Activated CD4-positive, alpha-beta T cell treated with anti-CD3 and anti-CD28 coated beads for 4 hours (primary cell): ENCODE data around the gene WDR89.
A peak's percentile ranks its signal among the peaks of the same experiment; 100 is the strongest.
"Not testable (repeated sequence)": the region's sequence is repeated elsewhere in the genome, so short reads cannot be mapped to it uniquely, and the experiment has no call there.

Experiments used
- DNase-seq, 2 donors: peaks; one replicate each; pipeline ENCODE4 v3.0.0-alpha.2; 2020

Gene WDR89, protein sequence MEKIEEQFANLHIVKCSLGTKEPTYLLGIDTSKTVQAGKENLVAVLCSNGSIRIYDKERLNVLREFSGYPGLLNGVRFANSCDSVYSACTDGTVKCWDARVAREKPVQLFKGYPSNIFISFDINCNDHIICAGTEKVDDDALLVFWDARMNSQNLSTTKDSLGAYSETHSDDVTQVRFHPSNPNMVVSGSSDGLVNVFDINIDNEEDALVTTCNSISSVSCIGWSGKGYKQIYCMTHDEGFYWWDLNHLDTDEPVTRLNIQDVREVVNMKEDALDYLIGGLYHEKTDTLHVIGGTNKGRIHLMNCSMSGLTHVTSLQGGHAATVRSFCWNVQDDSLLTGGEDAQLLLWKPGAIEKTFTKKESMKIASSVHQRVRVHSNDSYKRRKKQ

GRCh38 chr14:63641473-63642228, at the start of gene WDR89:
Gene WDR89, minus strand, starts transcription at chr14:63641871. Its CDS starts 41,929 bp downstream, at chr14:63599942.
- peak; percentile 92 to 95 for DNase-seq

GRCh38 chr14:63689132-63689531, 47.5 kb upstream of the WDR89 start:
- no peak for DNase-seq

GRCh38 chr14:63686926-63687325, 45.3 kb upstream of the WDR89 start:
- no peak for DNase-seq

- DNase-seq = no peak
These were observed 43.7 kb upstream of the WDR89 start for GRCh38 chr14:63685401-63685800.

GRCh38 chr14:63682727-63683593, 41.3 kb upstream of the WDR89 start:
- DNase-seq = no peak

GRCh38 chr14:63678536-63678935, 36.9 kb upstream of the WDR89 start:
- DNase-seq = no peak

GRCh38 chr14:63677891-63678379, 36.3 kb upstream of the WDR89 start:
- DNase-seq = no peak

DNA sequence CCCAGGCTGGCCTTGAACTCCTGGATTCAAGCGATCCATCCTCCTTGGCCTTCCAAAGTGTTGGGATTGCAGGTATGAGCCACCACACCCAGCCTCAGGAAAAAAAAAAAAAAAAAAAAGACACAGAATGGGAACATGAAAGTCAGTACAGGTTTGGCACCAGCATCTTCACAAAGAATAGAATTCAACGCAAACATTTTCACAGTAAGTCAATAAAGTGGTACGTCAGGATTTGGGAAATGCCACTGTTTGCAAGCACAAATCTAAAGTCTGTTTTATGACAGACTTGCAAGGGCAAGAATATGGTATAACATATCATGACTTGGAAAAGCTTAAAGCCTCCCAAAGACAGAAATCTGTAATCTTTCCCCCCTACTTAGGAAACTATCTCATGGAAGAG, 34.9 kb upstream of the WDR89 start:
- DNase-seq = no peak

DNA sequence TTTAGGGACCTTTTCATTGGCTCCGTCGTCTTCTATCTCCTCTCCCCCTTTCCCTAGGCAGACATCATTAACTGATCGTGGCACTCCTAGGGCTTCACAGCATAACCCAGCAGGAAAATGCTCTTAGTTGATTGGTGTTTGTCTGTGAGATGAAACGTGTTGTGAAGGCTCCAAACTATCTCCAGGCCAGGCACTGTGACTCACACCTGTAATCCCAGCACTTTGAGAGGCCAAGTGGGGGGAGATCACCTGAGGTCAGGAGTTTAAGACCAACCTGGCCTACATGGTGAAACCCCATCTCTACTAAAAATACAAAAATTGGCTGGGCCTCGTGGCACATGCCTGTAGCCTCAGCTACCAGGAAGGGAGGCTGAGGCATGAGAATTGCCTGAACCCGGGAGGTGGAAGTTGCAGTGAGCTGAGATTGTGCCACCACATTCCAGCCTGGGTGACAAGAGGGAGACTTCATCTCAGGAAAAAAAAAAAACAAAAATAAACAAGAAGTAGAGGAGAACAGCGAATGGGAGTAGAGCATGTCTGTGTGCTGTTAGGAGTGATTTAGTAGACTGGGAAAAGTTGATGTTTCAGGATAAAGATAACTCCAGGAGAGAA, 32.3 kb upstream of the WDR89 start:
- no peak for DNase-seq

GRCh38 chr14:63673255-63673654, 31.6 kb upstream of the WDR89 start:
- no peak for DNase-seq

DNA sequence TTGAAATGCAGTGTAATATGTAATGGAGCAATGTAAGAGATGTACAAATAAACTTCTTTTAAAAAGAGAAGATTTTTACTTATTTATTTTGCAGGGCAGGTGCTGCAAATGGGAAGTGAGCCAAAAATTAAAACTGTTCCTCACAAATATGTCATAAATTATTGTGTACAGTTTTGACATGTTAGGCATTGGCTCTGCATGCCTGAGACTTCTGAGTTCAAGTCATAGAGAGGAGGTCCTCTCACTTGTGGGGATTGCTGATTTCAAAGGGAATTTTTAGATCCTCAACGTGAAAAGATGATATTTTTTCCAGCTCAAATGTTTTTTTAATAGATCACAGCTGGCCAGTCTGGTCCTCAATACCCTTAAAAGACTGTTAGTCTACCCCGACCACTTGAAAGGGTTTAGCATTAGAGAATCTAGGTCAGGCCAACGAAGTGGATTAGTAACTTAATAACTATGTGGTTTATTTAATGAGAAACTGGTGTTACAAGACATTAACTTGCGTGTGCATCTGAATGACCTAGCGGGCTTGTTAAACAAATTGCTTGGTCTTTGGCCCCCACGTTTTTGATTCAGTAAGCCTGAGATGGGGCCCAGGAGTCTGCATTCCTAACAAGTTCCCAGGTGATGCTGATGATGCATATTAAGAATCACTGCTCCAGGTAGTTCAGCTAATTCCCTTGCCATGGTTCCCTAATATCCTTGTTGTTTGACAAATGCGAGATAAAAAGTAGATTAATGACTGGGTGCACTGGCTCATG, 30.9 kb upstream of the WDR89 start:
- DNase-seq = no peak

DNA sequence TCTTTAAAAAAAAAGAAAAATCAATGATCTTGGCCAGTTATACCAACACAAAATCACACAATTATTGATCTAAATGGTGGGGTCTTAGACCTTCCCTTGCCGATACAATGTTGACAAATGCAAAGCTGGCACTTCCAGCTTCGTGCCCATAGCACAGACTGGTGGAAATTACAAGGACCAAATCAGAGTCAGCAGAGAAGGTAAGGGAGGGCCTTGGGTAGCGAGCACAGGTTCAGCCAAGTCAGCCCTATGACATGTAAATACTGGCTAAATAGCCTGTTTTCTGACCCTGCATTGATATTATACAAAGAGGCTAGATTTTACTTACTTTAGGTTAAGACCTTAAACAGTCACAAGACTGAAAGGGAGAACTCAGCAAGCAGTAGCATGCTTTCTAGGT, 30.3 kb upstream of the WDR89 start:
- DNase-seq = no peak

DNA sequence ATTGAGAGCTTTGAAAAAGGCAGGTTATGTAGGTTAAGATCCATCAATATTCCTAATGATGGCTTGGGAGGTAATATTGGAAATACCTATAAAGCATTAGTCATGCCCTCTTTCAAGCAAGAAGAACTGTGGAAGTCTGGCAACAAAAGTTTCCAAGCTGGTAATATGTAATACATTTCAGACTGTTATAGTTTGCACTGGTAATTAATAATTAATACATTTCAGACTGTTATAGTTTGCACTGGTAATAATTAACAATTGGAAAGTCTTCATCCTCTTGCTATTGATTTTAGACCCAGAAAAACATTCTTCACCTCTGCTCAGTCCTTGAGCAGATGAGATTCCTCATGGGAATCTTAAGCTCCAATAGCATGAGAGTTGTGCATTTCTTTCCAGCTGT, 29.0 kb upstream of the WDR89 start:
- DNase-seq = no peak

GRCh38 chr14:63666335-63666734, 24.7 kb upstream of the WDR89 start:
- no peak for DNase-seq

DNA sequence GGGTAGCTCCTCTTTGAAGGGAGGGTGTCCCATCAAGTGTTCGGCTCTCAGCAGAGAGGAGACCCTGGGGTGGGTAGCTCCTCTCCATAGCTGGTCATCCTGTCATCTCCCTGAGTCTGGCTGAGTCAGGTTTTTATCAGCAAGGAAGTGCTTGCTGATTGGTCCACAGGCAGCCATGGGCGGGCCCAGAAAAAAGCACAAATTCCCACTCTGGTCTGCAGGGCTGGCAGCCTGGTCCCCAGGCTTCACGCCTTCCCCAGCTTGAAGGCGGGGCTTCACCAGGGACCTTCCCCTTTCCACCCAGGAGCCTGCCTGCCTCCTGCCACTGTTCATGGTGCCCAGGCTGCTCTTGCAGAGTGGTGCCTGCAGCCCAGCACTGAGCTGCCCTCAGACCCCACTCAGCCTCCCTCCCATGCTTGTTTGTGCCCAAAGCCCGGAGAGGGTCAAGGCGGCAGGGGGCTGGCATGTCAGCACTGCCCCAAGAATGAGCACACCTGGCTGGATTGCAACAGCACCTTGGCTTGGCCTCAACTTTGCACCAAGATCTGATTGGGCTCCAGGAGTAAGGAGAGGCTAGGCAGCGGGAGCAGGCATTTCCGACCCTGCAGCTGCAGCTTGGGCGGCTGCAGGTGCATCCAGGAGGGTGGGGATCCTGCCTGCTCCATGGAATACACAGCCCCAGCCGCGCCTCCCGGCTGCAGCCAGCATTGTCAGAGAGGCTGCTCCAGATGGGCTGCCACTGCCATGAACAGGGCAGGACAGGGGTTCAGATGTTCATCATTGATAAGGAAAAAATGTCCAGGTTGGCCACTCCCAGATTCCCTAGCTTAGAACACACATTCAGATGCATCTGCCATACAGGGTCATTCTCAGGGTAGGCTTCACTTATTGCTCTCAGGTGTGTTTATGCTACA, 22.0 kb upstream of the WDR89 start:
- no peak for DNase-seq

- no peak for DNase-seq
These were observed 21.1 kb upstream of the WDR89 start for GRCh38 chr14:63662776-63663175.

DNA sequence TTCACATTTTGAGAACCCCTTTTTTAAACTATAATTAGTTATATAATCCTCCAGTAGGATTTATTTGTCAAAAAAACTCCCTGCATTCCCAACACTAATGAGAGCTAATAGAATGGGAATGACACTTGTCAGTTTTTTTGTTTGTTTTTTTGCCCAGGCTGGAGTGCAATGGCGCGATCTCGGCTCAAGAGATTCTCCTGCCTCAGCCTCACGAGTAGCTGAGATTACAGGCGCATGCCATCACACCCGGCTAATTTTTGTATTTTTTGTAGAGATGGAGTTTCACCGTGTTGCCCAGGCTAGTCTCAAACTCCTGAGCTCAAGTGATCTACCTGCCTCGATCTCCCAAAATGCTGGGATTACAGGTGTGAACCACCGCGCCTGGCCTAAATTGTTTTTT, 20.2 kb upstream of the WDR89 start:
- DNase-seq = not testable (repeated sequence)

DNA sequence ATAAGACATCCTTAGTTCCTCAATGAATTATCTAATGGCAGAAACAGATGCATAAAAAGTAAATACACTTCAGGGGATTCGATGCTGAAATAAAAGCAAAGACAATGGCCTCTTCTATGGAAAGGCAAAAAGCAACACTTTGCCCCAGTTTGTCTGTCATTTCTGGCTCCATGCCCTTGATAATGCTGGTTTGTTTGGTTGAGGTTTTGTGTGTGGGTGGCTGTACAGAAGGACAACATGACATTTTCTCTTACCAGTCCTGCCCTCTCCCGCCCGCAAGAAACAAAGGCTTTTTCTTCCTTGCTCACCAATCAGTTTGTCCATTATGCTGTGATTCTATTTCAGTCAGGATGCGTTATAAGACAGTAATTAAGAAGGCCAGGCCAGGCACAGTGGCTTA, 18.1 kb upstream of the WDR89 start:
- no peak for DNase-seq

DNA sequence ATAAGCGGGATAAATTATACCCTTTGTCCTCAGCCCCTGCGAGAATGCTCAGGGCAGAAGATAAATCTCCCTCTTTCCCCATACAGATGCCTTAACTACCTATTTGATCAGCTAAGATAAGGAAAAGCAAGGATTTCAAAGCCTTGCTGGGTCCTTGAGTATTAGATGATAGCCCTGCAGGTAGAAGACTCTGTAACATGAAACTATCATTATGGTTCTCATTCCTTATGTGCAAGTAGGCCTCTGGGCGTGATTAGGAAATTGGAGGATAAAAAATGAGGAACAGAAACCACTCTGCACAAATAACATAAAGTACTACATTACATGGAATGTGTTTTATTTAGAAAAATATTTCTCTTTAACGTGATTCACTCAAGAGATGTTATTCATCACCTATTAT, 14.5 kb upstream of the WDR89 start:
- DNase-seq = no peak

DNA sequence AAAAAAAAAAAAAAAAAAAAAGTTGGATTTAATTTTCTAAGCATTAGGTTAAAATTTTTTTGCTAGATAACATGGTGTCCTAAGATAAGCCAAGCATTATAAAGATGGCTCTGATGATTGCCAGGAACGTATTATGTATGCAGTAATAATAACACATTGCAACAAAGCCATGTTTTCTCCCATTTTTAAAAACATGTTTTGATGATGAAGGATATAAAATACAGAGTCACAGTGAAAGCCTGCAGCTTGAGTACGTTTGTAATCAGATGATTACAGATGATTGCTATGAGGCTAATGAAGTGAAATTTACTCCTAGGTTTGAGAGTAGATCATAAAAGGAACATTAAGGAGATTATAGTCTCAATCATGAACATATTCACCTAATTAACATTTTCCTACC, 13.3 kb upstream of the WDR89 start:
- no peak for DNase-seq

DNA sequence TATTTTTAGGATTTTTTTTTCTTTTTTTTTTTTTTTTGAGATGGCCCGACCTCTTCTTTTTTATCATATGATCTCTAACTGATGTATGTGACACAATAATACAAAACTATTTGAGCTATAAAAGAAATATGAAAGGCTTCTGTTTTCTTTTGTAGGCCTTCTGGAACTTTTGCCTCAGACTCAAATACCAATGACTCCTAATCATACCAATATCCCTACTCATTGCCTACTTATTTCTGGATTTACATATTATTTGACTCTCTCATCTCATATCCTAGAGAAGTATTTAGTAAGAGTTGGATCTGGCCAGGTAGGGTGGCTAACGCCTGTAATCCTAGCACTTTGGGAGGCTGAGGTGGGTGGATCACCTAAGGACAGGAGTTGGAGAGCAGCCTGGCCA, 12.7 kb upstream of the WDR89 start:
- no peak for DNase-seq
